ENCODE measurements around the gene COX7B2.

Gene COX7B2

DNA sequence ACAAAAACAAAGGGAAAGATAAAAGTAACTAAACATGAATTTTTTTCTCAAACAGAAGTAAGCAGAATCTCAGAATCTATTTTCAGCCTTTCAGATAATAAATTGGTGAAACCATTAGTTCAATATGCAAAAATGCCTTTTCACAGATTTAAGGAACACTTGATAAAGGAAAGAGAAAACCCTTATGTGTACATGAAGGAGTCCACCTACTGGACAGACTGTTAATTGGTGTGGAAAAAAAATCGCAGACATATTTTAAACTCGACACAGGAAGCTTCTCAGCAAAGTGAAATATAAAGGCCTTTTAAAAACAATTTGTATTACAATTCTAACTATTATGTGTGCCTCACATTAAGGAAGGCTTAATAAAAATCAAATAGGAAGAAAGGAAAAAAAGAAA lies 22.3 kb downstream of the COX7B2 start:
- DNase-seq: no peak

- no peak for DNase-seq
Measured at GRCh38 chr4:46878641-46879040, 30.4 kb downstream of the COX7B2 start.

GRCh38 chr4:46874811-46875210 lies 34.2 kb downstream of the COX7B2 start:
- DNase-seq: no peak

DNA sequence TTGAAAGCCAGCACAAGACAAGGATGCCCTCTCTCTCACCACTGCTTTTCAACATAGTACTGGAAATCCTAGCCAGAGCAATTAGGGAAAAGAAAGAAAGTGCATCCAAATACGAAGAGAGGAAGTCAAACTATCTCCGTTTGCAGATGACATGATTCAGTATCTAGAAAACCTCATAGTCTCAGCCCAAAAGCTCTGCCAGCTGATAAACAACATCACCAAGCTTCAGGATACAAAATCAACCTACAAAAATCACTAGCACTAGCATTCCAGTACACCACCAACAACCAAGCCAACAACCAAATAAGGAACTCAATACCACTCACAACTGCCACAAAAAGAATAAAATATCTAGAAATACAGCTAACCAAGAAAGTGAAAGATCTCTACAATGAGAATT lies 38.6 kb downstream of the COX7B2 start:
- DNase-seq: no peak

DNA sequence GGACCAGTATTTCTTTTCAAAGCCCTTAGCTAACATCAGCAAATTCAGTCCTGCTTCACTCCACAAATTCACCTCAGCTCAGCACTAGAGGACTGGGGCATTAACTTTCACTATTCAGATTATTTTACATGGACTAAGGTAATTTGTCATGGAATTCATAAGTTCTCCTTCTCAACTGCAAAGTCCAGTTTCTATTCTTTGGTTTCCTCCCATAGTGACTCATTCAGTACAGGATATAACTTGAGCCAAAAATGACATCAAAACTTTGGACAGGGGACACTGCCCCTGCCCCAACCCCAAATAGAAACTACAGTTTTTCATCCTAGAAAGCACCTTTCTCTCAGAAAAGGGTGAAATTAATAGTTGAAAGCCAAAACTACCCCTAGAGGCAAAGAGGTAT lies 52.7 kb downstream of the COX7B2 start:
- no peak for DNase-seq

GRCh38 chr4:46852800-46853199 lies 56.2 kb downstream of the COX7B2 start:
- DNase-seq: no peak

DNA sequence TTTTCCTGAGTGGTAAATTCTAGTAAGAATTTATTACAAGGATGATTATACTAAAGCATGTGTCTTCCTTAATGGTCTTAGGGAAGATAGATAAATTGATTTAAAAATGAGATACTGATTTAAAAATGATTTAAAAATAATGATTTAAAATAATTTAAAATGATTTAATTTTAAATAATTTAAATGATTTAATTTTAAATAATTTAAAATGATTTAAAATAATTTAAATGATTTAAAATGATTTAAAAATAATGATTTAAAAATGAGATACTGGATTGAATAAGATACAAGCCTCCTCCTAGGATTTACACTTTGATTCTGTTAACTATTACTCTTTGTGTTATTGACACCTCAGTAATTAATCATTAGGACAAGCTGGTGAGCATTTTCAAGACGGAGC lies 59.0 kb downstream of the COX7B2 start:
- no peak for DNase-seq

GRCh38 chr4:46844325-46844917 lies 64.6 kb downstream of the COX7B2 start:
- DNase-seq: no peak

- DNase-seq: no peak
Measured at GRCh38 chr4:46839128-46839527, 69.9 kb downstream of the COX7B2 start.

DNA sequence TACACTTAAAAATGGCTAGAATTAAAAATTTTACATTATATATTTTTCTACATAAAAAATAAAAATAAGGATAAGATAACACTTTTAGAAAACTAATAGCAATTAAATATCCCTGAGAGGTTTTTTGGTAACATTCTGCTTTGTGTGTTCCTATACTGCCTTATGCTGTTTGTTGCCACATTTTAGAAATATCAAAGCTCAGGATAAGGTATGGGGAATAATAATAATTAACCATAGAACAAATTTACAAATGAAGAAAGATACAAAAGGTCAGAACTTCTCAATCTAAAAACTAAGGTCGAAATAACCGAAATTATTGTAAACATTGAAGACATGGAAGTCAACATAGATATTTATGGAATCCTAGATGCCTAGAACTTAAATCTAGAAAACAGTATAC lies 71.4 kb downstream of the COX7B2 start:
- DNase-seq: no peak

GRCh38 chr4:46836584-46836983 lies 72.5 kb downstream of the COX7B2 start:
- no peak for DNase-seq

GRCh38 chr4:46830971-46831454 lies 78.0 kb downstream of the COX7B2 start:
- DNase-seq: no peak

GRCh38 chr4:46820154-46820553 lies 88.9 kb downstream of the COX7B2 start:
- no peak for DNase-seq

DNA sequence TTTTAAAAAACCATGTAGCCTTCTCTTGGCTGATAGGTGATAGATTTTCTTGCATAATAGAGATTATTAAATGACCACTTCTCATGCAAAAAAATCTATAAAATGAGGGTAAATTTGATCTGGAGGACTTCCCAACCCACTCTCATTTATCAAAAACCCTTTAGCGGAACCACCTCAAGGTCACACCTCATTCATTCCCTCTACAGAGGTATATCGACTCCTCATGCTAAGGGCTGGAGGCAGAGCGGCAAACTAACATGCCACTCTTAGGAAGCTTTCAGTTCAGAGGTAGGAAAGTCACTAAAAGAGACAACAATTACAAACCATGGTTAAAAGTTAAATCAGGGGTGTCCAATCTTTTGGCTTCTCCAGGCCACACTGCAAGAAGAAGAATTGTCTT lies 90.0 kb downstream of the COX7B2 start:
- no peak for DNase-seq

DNA sequence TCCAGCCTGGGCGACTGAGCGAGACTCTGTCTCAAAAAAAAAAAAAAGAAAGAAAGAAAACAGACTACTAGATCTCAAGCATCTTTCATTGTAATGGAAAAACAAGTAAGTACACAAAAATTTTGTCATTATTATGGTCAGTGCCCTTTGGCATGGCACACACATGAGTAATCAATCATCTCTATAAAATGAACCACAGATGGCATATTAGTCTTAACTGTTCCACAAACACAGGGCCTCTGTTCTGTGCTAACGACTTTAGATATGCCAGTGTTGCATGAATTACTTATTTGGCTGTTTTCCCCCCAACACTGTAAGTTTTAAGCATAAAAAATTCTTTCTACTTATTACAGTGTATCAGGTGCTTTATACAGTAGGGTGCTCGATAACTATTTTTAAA lies 90.4 kb downstream of the COX7B2 start:
- DNase-seq: no peak

GRCh38 chr4:46817806-46818205 lies 91.2 kb downstream of the COX7B2 start:
- DNase-seq: no peak

- DNase-seq: no peak
Measured at GRCh38 chr4:46804781-46805413, 104.1 kb downstream of the COX7B2 start.

DNA sequence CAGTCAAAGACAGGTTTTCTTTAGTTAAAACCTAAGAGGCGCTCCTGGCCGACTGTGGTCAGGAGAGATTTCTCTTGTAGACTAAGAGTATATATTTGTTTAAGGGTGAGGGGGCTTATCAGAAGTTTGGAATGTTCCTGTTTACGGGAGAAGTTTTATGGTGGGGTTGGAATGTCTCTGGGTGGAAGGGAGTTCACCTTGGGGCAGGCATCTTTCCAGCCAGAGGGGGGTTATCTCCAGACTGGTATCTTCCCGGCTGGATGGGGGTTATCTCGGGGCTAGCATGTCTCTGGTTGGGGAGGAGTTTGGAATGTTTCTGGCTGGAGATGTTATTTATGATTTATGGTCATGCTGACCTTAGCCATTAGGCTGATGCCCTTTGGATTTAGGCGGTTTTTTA lies 116.0 kb downstream of the COX7B2 start:
- DNase-seq: no peak

DNA sequence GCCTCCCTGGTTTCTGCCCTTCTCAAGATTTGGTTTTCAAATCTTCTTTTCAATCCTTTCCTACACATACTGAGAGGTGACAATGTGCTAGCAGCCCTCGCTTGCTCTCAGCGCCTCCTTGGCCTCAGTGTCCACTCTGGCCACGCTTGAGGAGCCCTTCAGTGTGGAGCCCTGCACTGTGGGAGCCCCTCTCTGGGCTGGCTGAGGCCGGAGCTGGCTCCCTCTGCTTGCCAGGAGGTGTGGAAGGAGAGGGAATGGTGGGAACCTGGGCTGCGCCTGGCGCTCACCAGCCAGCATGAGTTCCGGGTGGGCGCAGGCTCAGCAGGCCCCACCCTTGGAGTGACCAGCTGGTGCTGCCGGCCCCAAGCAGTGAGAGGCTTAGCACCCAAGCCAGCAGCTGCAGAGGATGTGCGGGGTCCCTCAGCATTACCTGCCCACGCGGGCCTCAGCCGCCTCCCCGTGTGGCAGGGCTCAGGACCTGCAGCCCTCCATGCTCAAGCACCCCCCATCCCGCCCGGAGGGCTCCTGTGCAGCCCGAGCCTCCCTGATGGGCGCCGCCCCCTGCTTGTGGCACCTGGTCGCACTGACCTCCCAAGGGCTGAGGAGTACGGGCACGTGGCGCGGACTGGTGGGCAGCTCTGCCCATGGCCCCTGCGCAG lies 127.5 kb downstream of the COX7B2 start:
- DNase-seq: no peak

DNA sequence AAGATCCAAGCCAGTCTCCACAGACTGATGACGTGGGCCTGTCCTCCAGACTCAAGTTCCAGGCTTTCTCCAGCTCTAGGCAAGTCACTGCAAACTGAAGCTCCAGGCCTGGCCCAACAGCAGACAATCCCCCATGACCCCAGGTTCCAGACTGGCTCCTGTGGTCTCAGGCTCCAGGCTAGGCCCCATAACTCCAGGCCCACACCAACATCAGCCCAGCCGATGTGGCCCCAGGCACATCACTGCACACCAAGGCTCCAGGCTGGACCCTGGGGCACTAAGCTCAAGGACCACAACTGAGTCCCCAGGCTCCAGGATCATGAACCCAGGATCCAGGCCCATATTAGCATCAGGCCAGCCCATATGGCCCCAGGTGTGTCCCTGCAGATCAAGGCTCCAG lies 143.6 kb downstream of the COX7B2 start:
- no peak for DNase-seq

DNA sequence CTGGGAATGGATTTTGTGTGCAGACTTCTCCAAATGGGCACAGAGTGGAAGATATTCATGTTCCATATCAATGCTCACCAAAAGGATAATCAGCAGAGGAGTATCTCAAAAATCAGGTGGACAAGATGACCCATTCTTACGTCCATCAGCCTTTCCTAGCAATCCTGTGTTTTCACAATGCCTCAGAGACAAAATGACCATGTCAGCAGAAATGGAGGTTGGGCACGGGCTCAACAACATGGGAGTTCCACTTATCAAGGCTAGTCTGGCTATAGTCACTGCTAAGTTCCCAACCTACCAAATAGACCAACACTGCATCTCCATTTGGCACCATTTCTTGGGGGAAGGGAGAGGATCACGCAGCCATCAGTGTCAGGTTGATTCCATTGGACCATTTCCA lies 179.0 kb downstream of the COX7B2 start:
- DNase-seq: no peak

DNA sequence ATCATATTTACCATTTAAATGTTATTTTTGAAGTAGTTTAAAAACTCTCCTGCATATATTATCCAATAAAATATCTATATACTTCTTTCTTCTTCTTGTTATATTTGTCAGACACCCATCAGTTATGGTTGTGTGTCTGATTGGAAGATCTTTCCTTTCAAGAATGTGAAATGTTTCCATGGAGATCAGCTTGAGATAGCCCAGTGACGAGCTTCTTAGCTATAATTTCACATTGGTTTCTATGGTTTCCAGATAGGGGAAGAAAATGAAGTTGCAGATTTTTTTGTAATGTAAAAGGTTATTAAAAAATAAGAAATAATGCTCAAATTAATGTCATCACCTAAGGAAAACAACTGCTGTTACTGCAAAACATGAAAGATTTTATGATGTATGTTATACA lies 189.0 kb downstream of the COX7B2 start:
- no peak for DNase-seq

- no peak for DNase-seq
Measured at GRCh38 chr4:46717950-46718349, 191.1 kb downstream of the COX7B2 start.

DNA sequence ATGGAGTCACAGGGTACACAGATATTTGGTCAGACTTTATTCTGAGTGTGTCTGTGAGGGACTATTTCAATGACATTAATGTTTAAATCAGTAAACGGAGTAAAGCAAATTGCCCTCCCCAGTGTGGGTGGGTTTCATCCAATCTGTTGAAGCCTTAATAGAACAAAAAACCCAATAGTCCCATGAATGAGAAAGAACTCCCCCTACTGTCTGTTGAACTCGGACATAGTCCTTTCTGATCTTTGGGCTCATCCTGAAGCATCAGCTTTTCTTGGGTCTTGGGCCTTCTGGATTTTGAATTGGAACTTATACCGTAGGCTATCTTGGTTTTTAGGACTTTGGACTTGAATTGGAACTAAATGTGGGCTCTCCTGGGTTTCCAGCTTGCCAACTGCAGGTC lies 193.6 kb downstream of the COX7B2 start:
- DNase-seq: no peak

- DNase-seq: no peak
Measured at GRCh38 chr4:46698891-46699290, 210.2 kb downstream of the COX7B2 start.

Measured in CD4-positive, alpha-beta T cell treated with Interleukin-15 for 1 hour (primary cell).